Right renal pelvis (tissue), 4 donors: ENCODE results near the gene SIGLEC1. TPM values are rescaled to one million over a fixed set of nuclear protein-coding genes. Genes with fewer than 3 reads are reported as not detected.

Experiments
- DNase-seq, 4 donors: peaks; one replicate each; pipeline ENCODE4 v3.0.0-alpha.2; 2013; ENCODE audit warnings: low read depth in 4 of 4, low spot score in 3 of 4, missing footprints in 1 of 4
- polyA plus RNA-seq, 4 donors: library from polyadenylated mRNA; unstranded; fragments of 120-200 nt; gene quantifications; one replicate each; pipeline ENCODE4 v1.2.1, GENCODE V29; 2013; ENCODE audit not compliant: insufficient read length in 4 of 4

SIGLEC1 gene
- polyA plus RNA-seq, 4 donors: 0.51 to 1.3 (median 0.76) TPM

- DNase-seq: no peak
Measured at GRCh38 chr20:3681352-3681930, 31.0 kb downstream of the SIGLEC1 start.

GRCh38 chr20:3680701-3681351 lies 31.6 kb downstream of the SIGLEC1 start:
- no peak for DNase-seq

- DNase-seq: no peak
Measured at GRCh38 chr20:3679749-3680700, 32.4 kb downstream of the SIGLEC1 start.

GRCh38 chr20:3678856-3679720 lies 33.3 kb downstream of the SIGLEC1 start:
- DNase-seq: no peak

GRCh38 chr20:3678198-3678597 lies 34.2 kb downstream of the SIGLEC1 start:
- no peak for DNase-seq

- DNase-seq: no peak
Measured at GRCh38 chr20:3677733-3678132, 34.7 kb downstream of the SIGLEC1 start.

GRCh38 chr20:3674995-3675900 lies 37.2 kb downstream of the SIGLEC1 start:
- no peak for DNase-seq

- no peak for DNase-seq
Measured at GRCh38 chr20:3674447-3674846, 38.0 kb downstream of the SIGLEC1 start.

GRCh38 chr20:3673221-3674070 lies 39.0 kb downstream of the SIGLEC1 start:
- no peak for DNase-seq

GRCh38 chr20:3672547-3673171 lies 39.7 kb downstream of the SIGLEC1 start:
- DNase-seq: no peak

- no peak for DNase-seq
Measured at GRCh38 chr20:3671986-3672546, 40.3 kb downstream of the SIGLEC1 start.

- DNase-seq: no peak
Measured at GRCh38 chr20:3670945-3671344, 41.5 kb downstream of the SIGLEC1 start.

- DNase-seq: no peak
Measured at GRCh38 chr20:3670511-3670910, 41.9 kb downstream of the SIGLEC1 start.

GRCh38 chr20:3669710-3670367 lies 42.6 kb downstream of the SIGLEC1 start:
- no peak for DNase-seq

GRCh38 chr20:3667434-3668037 lies 44.9 kb downstream of the SIGLEC1 start:
- DNase-seq: no peak

- DNase-seq: no peak
Measured at GRCh38 chr20:3663858-3664257, 48.5 kb downstream of the SIGLEC1 start.
